ENCODE measurements around the gene DOC2B.
"Not testable (repeated sequence)": the region's sequence is repeated elsewhere in the genome, so short reads cannot be mapped to it uniquely, and the experiment has no call there.

GRCh38 chr17:136531-136930 lies 44.9 kb downstream of the DOC2B start:
- TF ChIP-seq MYNN (tag by site-specific recombination; IDR thresholded peaks at IDR 0.05; ENCODE audit: borderline replicate concordance); ZNF324 (tag by site-specific recombination; IDR thresholded peaks at IDR 0.05); REST (tag by site-specific recombination; IDR thresholded peaks at IDR 0.05); ZNF580 (tag by site-specific recombination; IDR thresholded peaks at IDR 0.05); ZBTB1 (tag by site-specific recombination; IDR thresholded peaks at IDR 0.05); ZNF112 (tag by site-specific recombination; IDR thresholded peaks at IDR 0.05); ZNF121 (tag by site-specific recombination; IDR thresholded peaks at IDR 0.05); CTCF (tag by site-specific recombination; IDR thresholded peaks at IDR 0.05); ZFHX2 (tag by site-specific recombination; conservative IDR thresholded peaks at IDR 0.05); ZFP69B (tag by site-specific recombination; IDR thresholded peaks at IDR 0.05); ZNF2 (tag by site-specific recombination; IDR thresholded peaks at IDR 0.05): not testable (repeated sequence)

Measured in HEK293 (cell line).